Calu3 (cell line): ENCODE results near the gene ALOX5. TPM values are rescaled to one million over a fixed set of nuclear protein-coding genes. Genes with fewer than 3 reads are reported as not detected.

Source experiments
- BruUV-seq: library from RNA; stranded (reverse); fragments of 400-500 nt; replicated peaks from 2 replicates; lab custom pipeline; 2021; lab: Mats Ljungman, UMichigan
- CTCF ChIA-PET: fragments of 300-600 bp; sonication (Branson Sonifier 250); formaldehyde crosslinking; loops from one replicate; lab custom pipeline; 2022; ENCODE audit warnings: antibody characterized with exemption; lab: Charles Lee
- DNase-seq: peaks from one replicate; pipeline ENCODE4 v3.0.0; 2022
- H3K27ac Mint-ChIP-seq: one replicate; pipeline ENCODE4 v1.8.0; 2022; ENCODE audit warnings: mixed read lengths; ENCODE audit not compliant: unreplicated experiment
- H3K27me3 Mint-ChIP-seq: one replicate; pipeline ENCODE4 v1.8.0; 2022; ENCODE audit warnings: mixed read lengths; ENCODE audit not compliant: unreplicated experiment
- H3K36me3 Mint-ChIP-seq: one replicate; pipeline ENCODE4 v1.8.0; 2022; ENCODE audit warnings: mild to moderate bottlenecking, moderate library complexity, mixed read lengths; ENCODE audit not compliant: insufficient read depth, unreplicated experiment
- H3K4me1 Mint-ChIP-seq: one replicate; pipeline ENCODE4 v1.8.0; 2022; ENCODE audit warnings: mild to moderate bottlenecking, low read depth, mixed read lengths; ENCODE audit not compliant: unreplicated experiment
- H3K4me3 Mint-ChIP-seq: one replicate; pipeline ENCODE4 v1.8.0; 2022; ENCODE audit warnings: mild to moderate bottlenecking, low read depth, moderate library complexity, mixed read lengths; ENCODE audit not compliant: unreplicated experiment
- H3K9me3 Mint-ChIP-seq: one replicate; pipeline ENCODE4 v1.8.0; 2022; ENCODE audit warnings: low read depth, mixed read lengths; ENCODE audit not compliant: unreplicated experiment
- CTCF ChIP-seq: fragments of 200-600 bp; IDR thresholded peaks from one replicate; pipeline ENCODE4 v1.8.0; 2022; ENCODE audit warnings: antibody characterized with exemption; ENCODE audit not compliant: unreplicated experiment
- intact Hi-C: fragments of 100-400 bp; cut with micrococcal nuclease; formaldehyde crosslinking; loops from one replicate; pipeline ENCODE4 v1.10.0; 2022; ENCODE audit not compliant: unreplicated experiment
- total RNA-seq: library from RNA; stranded (reverse); gene quantifications from 2 replicates; pipeline ENCODE4 v1.2.3, GENCODE V29; 2022

Gene ALOX5
- total RNA-seq, 1 experiment from 2014 or later: 44.9 TPM

GRCh38 chr10:45450866-45451265 lies 76.8 kb downstream of the ALOX5 start:
- Mint-ChIP-seq H3K27me3 (no peaks in the 10 kb centered on the region), H3K27ac (no peak overlapping the region), H3K9me3 (no peaks in the 10 kb centered on the region), H3K4me1 (no peaks in the 10 kb centered on the region), H3K4me3 (no peak overlapping the region), H3K36me3 (no peaks in the 10 kb centered on the region)
- TF ChIP-seq CTCF: no peak
- intact Hi-C loops: loop anchor here (10.0 kb wide), 1 partner anchor 146 kb away; no protein-coding TSS in a partner anchor
- BruUV-seq: no TSS peak
- DNase-seq: no peak
- CTCF ChIA-PET: interaction anchor here (0.6 kb wide), 1 partner anchor 579 kb away, joined by 4 read pairs; no protein-coding TSS in a partner anchor

GRCh38 chr10:45451407-45451806 lies 77.4 kb downstream of the ALOX5 start:
- H3K27ac Mint-ChIP-seq: no peak overlapping the region
- intact Hi-C loops: loop anchor here (10.0 kb wide), 1 partner anchor 147 kb away; no protein-coding TSS in a partner anchor
- no TSS peak for BruUV-seq
- H3K4me1 Mint-ChIP-seq: no peaks in the 10 kb centered on the region
- H3K27me3 Mint-ChIP-seq: no peaks in the 10 kb centered on the region
- DNase-seq: no peak
- no peak overlapping the region for H3K4me3 Mint-ChIP-seq
- CTCF ChIA-PET: interaction anchor here (0.6 kb wide), 1 partner anchor 578 kb away, joined by 4 read pairs; no protein-coding TSS in a partner anchor
- H3K36me3 Mint-ChIP-seq: no peaks in the 10 kb centered on the region
- no peaks in the 10 kb centered on the region for H3K9me3 Mint-ChIP-seq
- no peak for TF ChIP-seq CTCF

- CTCF ChIA-PET: interaction anchor here (0.8 kb wide), 1 partner anchor 13 kb away, joined by 5 read pairs; no protein-coding TSS in a partner anchor
- no peaks in the 10 kb centered on the region for H3K9me3 Mint-ChIP-seq
- no peaks in the 10 kb centered on the region for H3K27me3 Mint-ChIP-seq
- H3K4me1 Mint-ChIP-seq: no peaks in the 10 kb centered on the region
- no peaks in the 10 kb centered on the region for H3K36me3 Mint-ChIP-seq
- DNase-seq: no peak
- H3K4me3 Mint-ChIP-seq: no peak overlapping the region
- no TSS peak for BruUV-seq
- no peak overlapping the region for H3K27ac Mint-ChIP-seq
- intact Hi-C loops: loop anchor here (10.0 kb wide), 1 partner anchor 147 kb away; no protein-coding TSS in a partner anchor
- TF ChIP-seq CTCF: no peak
Measured at GRCh38 chr10:45452268-45452667, 78.3 kb downstream of the ALOX5 start.

- no peak for DNase-seq
- Mint-ChIP-seq H3K9me3 (no peaks in the 10 kb centered on the region), H3K36me3 (no peaks in the 10 kb centered on the region), H3K27me3 (no peaks in the 10 kb centered on the region), H3K4me3 (no peak overlapping the region), H3K4me1 (no peaks in the 10 kb centered on the region), H3K27ac (no peak overlapping the region)
- intact Hi-C loops: loop anchor here (10.0 kb wide), 1 partner anchor 148 kb away; no protein-coding TSS in a partner anchor
- no peak for TF ChIP-seq CTCF
- no TSS peak for BruUV-seq
- CTCF ChIA-PET: interaction anchor here (0.8 kb wide), 1 partner anchor 12 kb away, joined by 5 read pairs; no protein-coding TSS in a partner anchor
Measured at GRCh38 chr10:45452743-45453452, 78.9 kb downstream of the ALOX5 start.
